Measurements from ENCODE around the gene GMDS.

GMDS gene

GRCh38 chr6:1606780-1607515 is 638.5 kb downstream of the GMDS start:
- peak; percentile 10 to 72 (median 56) for DNase-seq

- no peak for DNase-seq
These were observed 639.3 kb downstream of the GMDS start for GRCh38 chr6:1605893-1606779.

GRCh38 chr6:1605004-1605892 is 640.2 kb downstream of the GMDS start:
- no peak for DNase-seq

- peak in 1 of 3 experiments; percentile 72 for DNase-seq
These were observed 641.0 kb downstream of the GMDS start for GRCh38 chr6:1604158-1605003.

GRCh38 chr6:1603708-1604107 is 641.7 kb downstream of the GMDS start:
- DNase-seq = no peak

- DNase-seq = no peak
These were observed 643.2 kb downstream of the GMDS start for GRCh38 chr6:1602049-1602713.

- no peak for DNase-seq
These were observed 644.0 kb downstream of the GMDS start for GRCh38 chr6:1601158-1602048.

GRCh38 chr6:1600764-1601157 is 644.6 kb downstream of the GMDS start:
- DNase-seq = peak in 1 of 3 experiments; percentile 12

GRCh38 chr6:1600063-1600763 is 645.2 kb downstream of the GMDS start:
- no peak for DNase-seq

- DNase-seq = no peak
These were observed 645.9 kb downstream of the GMDS start for GRCh38 chr6:1599469-1599868.

- no peak for DNase-seq
These were observed 646.5 kb downstream of the GMDS start for GRCh38 chr6:1598886-1599285.

GRCh38 chr6:1598433-1598832 is 647.0 kb downstream of the GMDS start:
- no peak for DNase-seq

GRCh38 chr6:1597924-1598323 is 647.5 kb downstream of the GMDS start:
- no peak for DNase-seq

GRCh38 chr6:1597121-1597744 is 648.2 kb downstream of the GMDS start:
- no peak for DNase-seq

- peak; percentile 38 to 77 (median 63) for DNase-seq
These were observed 649.1 kb downstream of the GMDS start for GRCh38 chr6:1596088-1596852.

- no peak for DNase-seq
These were observed 649.9 kb downstream of the GMDS start for GRCh38 chr6:1595271-1596087.

- DNase-seq = no peak
These were observed 650.8 kb downstream of the GMDS start for GRCh38 chr6:1594445-1595200.

All from NCI-H1417 (cell line).